ENCODE data around the gene INTS3.

- TF ChIP-seq CTCF (conservative IDR thresholded peaks at IDR 0.05; ENCODE audit: low read length) (no peak), EZH2phosphoT487 (IDR thresholded peaks at IDR 0.05; ENCODE audit: borderline replicate concordance) (no peak)
These were observed 44.0 kb upstream of the INTS3 start for GRCh38 chr1:153683854-153684253.
